Ovary (tissue), 3 donors: ENCODE results near the gene COQ9.

Experiments
- CTCF ChIP-seq, 3 donors: fragments of 450-650 bp in 2 of 3; fragments of 200-600 bp in 1 of 3; IDR thresholded peaks; one replicate each; pipeline versions ENCODE4 v1.5.1 to v1.8.0; 2016 to 2022; ENCODE audit warnings: antibody characterized with exemption in 3 of 3, mild to moderate bottlenecking in 1 of 3
- EP300 ChIP-seq: sonication (generic); formaldehyde crosslinking; IDR thresholded peaks from one replicate; pipeline ENCODE4 v1.6.1; 2017; ENCODE audit warnings: antibody characterized with exemption
- POLR2A ChIP-seq: fragments of 450-650 bp; IDR thresholded peaks from one replicate; pipeline ENCODE4 v1.6.1; 2017; ENCODE audit warnings: antibody characterized with exemption, mild to moderate bottlenecking, moderate library complexity
- donor health status: DM: no; HTN: no; CAD: no.

GRCh38 chr16:57489229-57489628, 42.0 kb downstream of the COQ9 start:
- TF ChIP-seq CTCF (IDR thresholded peaks at IDR 0.05) (no peak), POLR2A (no peak), EP300 (no peak)
